ENCODE results near the gene RYR3.

The RYR3 gene

GRCh38 chr15:33448151-33448550 lies 137.4 kb downstream of the RYR3 start:
- H3K4me3 ChIP-seq (ENCODE audit: low read length) = no peak overlapping the region
- H3K9me2 ChIP-seq (replicated peaks; ENCODE audit: insufficient read depth, low read length) = no peaks in the 10 kb centered on the region
- DNase-seq = no peak
- H4K20me1 ChIP-seq (ENCODE audit: insufficient read depth, low read length) = no peaks in the 10 kb centered on the region
- no peaks in the 10 kb centered on the region for H3K27me3 ChIP-seq (replicated peaks; ENCODE audit: insufficient read depth, low read length)
- H3K27ac ChIP-seq (ENCODE audit: low read length) = no peak overlapping the region
- H3K79me2 ChIP-seq (ENCODE audit: low read length) = no peaks in the 10 kb centered on the region
- no peaks in the 10 kb centered on the region for H3K4me1 ChIP-seq (ENCODE audit: low read length)
- H3K9ac ChIP-seq (ENCODE audit: low read length) = no peak overlapping the region
- H2AFZ ChIP-seq (ENCODE audit: low read length) = no peak overlapping the region
- H3K9me3 ChIP-seq (replicated peaks; ENCODE audit: insufficient read depth, low read length) = no peaks in the 10 kb centered on the region
- no peaks in the 10 kb centered on the region for H3F3A ChIP-seq (ENCODE audit: insufficient read depth, low read length)
- no peak overlapping the region for H3K4me2 ChIP-seq (ENCODE audit: low read depth, low read length)
- TF ChIP-seq EZH2phosphoT487 (IDR thresholded peaks at IDR 0.05; ENCODE audit: low read length) (no peak), EZH2 (optimal IDR thresholded peaks at IDR 0.05; ENCODE audit: low read depth, low read length) (no peak), CTCF (IDR thresholded peaks at IDR 0.05; ENCODE audit: low read length) (no peak)
- H3K36me3 ChIP-seq (replicated peaks; ENCODE audit: insufficient read depth, low read length) = no peaks in the 10 kb centered on the region

GRCh38 chr15:33448961-33449606 lies 138.3 kb downstream of the RYR3 start:
- H3K4me2 ChIP-seq (ENCODE audit: low read depth, low read length) = no peak overlapping the region
- H3K9me2 ChIP-seq (replicated peaks; ENCODE audit: insufficient read depth, low read length) = no peaks in the 10 kb centered on the region
- H3K9me3 ChIP-seq (replicated peaks; ENCODE audit: insufficient read depth, low read length) = no peaks in the 10 kb centered on the region
- H3F3A ChIP-seq (ENCODE audit: insufficient read depth, low read length) = no peaks in the 10 kb centered on the region
- no peak overlapping the region for H2AFZ ChIP-seq (ENCODE audit: low read length)
- H3K27me3 ChIP-seq (replicated peaks; ENCODE audit: insufficient read depth, low read length) = no peaks in the 10 kb centered on the region
- no peak for DNase-seq
- H3K9ac ChIP-seq (ENCODE audit: low read length) = no peak overlapping the region
- H3K79me2 ChIP-seq (ENCODE audit: low read length) = no peaks in the 10 kb centered on the region
- no peaks in the 10 kb centered on the region for H4K20me1 ChIP-seq (ENCODE audit: insufficient read depth, low read length)
- no peak for TF ChIP-seq EZH2 (optimal IDR thresholded peaks at IDR 0.05; ENCODE audit: low read depth, low read length)
- no peak for TF ChIP-seq CTCF (IDR thresholded peaks at IDR 0.05; ENCODE audit: low read length)
- TF ChIP-seq EZH2phosphoT487 (IDR thresholded peaks at IDR 0.05; ENCODE audit: low read length) = no peak
- H3K27ac ChIP-seq (ENCODE audit: low read length) = no peak overlapping the region
- H3K4me3 ChIP-seq (ENCODE audit: low read length) = no peak overlapping the region
- H3K4me1 ChIP-seq (ENCODE audit: low read length) = no peaks in the 10 kb centered on the region
- no peaks in the 10 kb centered on the region for H3K36me3 ChIP-seq (replicated peaks; ENCODE audit: insufficient read depth, low read length)

GRCh38 chr15:33449810-33450209 lies 139.0 kb downstream of the RYR3 start:
- Histone ChIP-seq H3K9me2 (replicated peaks; ENCODE audit: insufficient read depth, low read length) (no peaks in the 10 kb centered on the region), H3K4me3 (ENCODE audit: low read length) (no peak overlapping the region), H3K79me2 (ENCODE audit: low read length) (no peaks in the 10 kb centered on the region), H3K9ac (ENCODE audit: low read length) (no peak overlapping the region), H3K36me3 (replicated peaks; ENCODE audit: insufficient read depth, low read length) (no peaks in the 10 kb centered on the region), H3K9me3 (replicated peaks; ENCODE audit: insufficient read depth, low read length) (no peaks in the 10 kb centered on the region), H3K4me2 (ENCODE audit: low read depth, low read length) (no peak overlapping the region), H3F3A (ENCODE audit: insufficient read depth, low read length) (no peaks in the 10 kb centered on the region), H3K27me3 (replicated peaks; ENCODE audit: insufficient read depth, low read length) (no peaks in the 10 kb centered on the region), H2AFZ (ENCODE audit: low read length) (no peak overlapping the region), H3K4me1 (ENCODE audit: low read length) (no peaks in the 10 kb centered on the region), H3K27ac (ENCODE audit: low read length) (no peak overlapping the region), H4K20me1 (ENCODE audit: insufficient read depth, low read length) (no peaks in the 10 kb centered on the region)
- TF ChIP-seq CTCF (IDR thresholded peaks at IDR 0.05; ENCODE audit: low read length) (no peak), EZH2phosphoT487 (IDR thresholded peaks at IDR 0.05; ENCODE audit: low read length) (no peak), EZH2 (optimal IDR thresholded peaks at IDR 0.05; ENCODE audit: low read depth, low read length) (no peak)
- no peak for DNase-seq
